NCI-H187 treated with DMSO at 0.1 percent for 48 hours (cell line): ENCODE data around the gene SAXO2.
"Not testable (repeated sequence)": the region's sequence is repeated elsewhere in the genome, so short reads cannot be mapped to it uniquely, and the experiment has no call there.

ENCODE experiments used
- DNase-seq: peaks from one replicate; lab custom pipeline; 2025; lab: John Stamatoyannopoulos, UW

The SAXO2 gene

GRCh38 chr15:82262422-82263026, at the start of gene SAXO2, which contains the start of gene EFL1:
Gene SAXO2 (plus strand): TSS chr15:82262818. CDS start chr15:82262880, 62 bp downstream.
Gene EFL1 (minus strand): TSS chr15:82262734. CDS start chr15:82261778, 956 bp downstream.
- peak; percentile 9 for DNase-seq

GRCh38 chr15:82216092-82216491, 46.5 kb upstream of the SAXO2 start:
- not testable (repeated sequence) for DNase-seq

GRCh38 chr15:82221535-82221934, 41.1 kb upstream of the SAXO2 start:
- DNase-seq, result not testable (repeated sequence)

GRCh38 chr15:82228750-82229149, 33.9 kb upstream of the SAXO2 start:
- DNase-seq, result no peak

- no peak for DNase-seq
Observed at GRCh38 chr15:82231233-82231632, 31.4 kb upstream of the SAXO2 start.

GRCh38 chr15:82231842-82232241, 30.8 kb upstream of the SAXO2 start:
- DNase-seq, result no peak

GRCh38 chr15:82237944-82238534, 24.6 kb upstream of the SAXO2 start:
- DNase-seq, result not testable (repeated sequence)

GRCh38 chr15:82239685-82240391, 22.8 kb upstream of the SAXO2 start:
- DNase-seq, result no peak

GRCh38 chr15:82241836-82242499, 20.6 kb upstream of the SAXO2 start:
- DNase-seq, result not testable (repeated sequence)

GRCh38 chr15:82243644-82244043, 19.0 kb upstream of the SAXO2 start:
- not testable (repeated sequence) for DNase-seq

GRCh38 chr15:82245956-82246355, 16.7 kb upstream of the SAXO2 start:
- not testable (repeated sequence) for DNase-seq

GRCh38 chr15:82248261-82248660, 14.4 kb upstream of the SAXO2 start:
- DNase-seq, result not testable (repeated sequence)

- not testable (repeated sequence) for DNase-seq
Observed at GRCh38 chr15:82261566-82262421, 824 bp upstream of the SAXO2 start.

GRCh38 chr15:82263350-82263749, 732 bp downstream of the SAXO2 start:
- DNase-seq, result no peak

- DNase-seq, result not testable (repeated sequence)
Observed at GRCh38 chr15:82267137-82267536, 4.5 kb downstream of the SAXO2 start.

- DNase-seq, result not testable (repeated sequence)
Observed at GRCh38 chr15:82268454-82268853, 5.8 kb downstream of the SAXO2 start.

GRCh38 chr15:82272154-82272553, 9.5 kb downstream of the SAXO2 start:
- no peak for DNase-seq

- no peak for DNase-seq
Observed at GRCh38 chr15:82275410-82275809, 12.8 kb downstream of the SAXO2 start.

GRCh38 chr15:82281276-82281675, 18.7 kb downstream of the SAXO2 start:
- DNase-seq, result not testable (repeated sequence)

- DNase-seq, result not testable (repeated sequence)
Observed at GRCh38 chr15:82282386-82282785, 19.8 kb downstream of the SAXO2 start.

- DNase-seq, result not testable (repeated sequence)
Observed at GRCh38 chr15:82284381-82284780, 21.8 kb downstream of the SAXO2 start.
